ENCODE data around the gene CHD9NB.

CHD9NB gene

DNA sequence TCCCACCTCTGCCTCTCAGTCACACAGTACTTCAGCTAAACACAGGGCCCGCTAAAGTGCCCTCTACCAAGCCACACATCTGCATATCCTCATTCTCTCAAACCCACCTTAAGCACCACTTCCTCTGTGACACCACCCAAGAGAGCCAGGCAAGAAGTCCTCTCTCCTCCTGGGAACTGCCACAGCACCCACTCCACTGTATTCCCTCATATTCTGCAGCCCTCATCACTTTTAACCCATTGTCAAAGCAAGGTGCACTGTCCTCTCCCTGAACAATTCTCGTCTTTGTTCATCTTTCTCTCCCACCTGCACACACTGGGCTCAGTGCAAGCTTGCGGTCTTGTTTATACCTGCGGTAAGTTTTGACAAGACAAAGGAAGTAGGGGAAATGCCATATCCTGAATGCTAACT, 15.7 kb upstream of the CHD9NB start:
- no peak for ATAC-seq
- TF ChIP-seq ZC3H10 (CRISPR knock-in tag; IDR thresholded peaks at IDR 0.05) = no peak
- no peak for TF ChIP-seq TCF4 (CRISPR knock-in tag; IDR thresholded peaks at IDR 0.05; ENCODE audit: borderline replicate concordance)
- TF ChIP-seq ARNTL (CRISPR knock-in tag; IDR thresholded peaks at IDR 0.05; ENCODE audit: borderline replicate concordance, low read depth) = no peak
- TF ChIP-seq, protein P1, sequence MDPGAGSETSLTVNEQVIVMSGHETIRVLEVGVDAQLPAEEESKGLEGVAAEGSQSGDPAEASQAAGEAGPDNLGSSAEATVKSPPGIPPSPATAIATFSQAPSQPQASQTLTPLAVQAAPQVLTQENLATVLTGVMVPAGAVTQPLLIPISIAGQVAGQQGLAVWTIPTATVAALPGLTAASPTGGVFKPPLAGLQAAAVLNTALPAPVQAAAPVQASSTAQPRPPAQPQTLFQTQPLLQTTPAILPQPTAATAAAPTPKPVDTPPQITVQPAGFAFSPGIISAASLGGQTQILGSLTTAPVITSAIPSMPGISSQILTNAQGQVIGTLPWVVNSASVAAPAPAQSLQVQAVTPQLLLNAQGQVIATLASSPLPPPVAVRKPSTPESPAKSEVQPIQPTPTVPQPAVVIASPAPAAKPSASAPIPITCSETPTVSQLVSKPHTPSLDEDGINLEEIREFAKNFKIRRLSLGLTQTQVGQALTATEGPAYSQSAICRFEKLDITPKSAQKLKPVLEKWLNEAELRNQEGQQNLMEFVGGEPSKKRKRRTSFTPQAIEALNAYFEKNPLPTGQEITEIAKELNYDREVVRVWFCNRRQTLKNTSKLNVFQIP (CRISPR knock-in tag; IDR thresholded peaks at IDR 0.05; ENCODE audit: borderline replicate concordance, low read depth) = no peak
- no peak for TF ChIP-seq PPARA (CRISPR knock-in tag; IDR thresholded peaks at IDR 0.05; ENCODE audit: borderline replicate concordance)
- TF ChIP-seq, protein P2, sequence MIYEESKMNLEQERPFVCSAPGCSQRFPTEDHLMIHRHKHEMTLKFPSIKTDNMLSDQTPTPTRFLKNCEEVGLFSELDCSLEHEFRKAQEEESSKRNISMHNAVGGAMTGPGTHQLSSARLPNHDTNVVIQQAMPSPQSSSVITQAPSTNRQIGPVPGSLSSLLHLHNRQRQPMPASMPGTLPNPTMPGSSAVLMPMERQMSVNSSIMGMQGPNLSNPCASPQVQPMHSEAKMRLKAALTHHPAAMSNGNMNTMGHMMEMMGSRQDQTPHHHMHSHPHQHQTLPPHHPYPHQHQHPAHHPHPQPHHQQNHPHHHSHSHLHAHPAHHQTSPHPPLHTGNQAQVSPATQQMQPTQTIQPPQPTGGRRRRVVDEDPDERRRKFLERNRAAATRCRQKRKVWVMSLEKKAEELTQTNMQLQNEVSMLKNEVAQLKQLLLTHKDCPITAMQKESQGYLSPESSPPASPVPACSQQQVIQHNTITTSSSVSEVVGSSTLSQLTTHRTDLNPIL (CRISPR knock-in tag; IDR thresholded peaks at IDR 0.05; ENCODE audit: low read depth) = no peak
- no peak for TF ChIP-seq RARB (CRISPR knock-in tag; IDR thresholded peaks at IDR 0.05)
- no peak for TF ChIP-seq GLIS3 (CRISPR knock-in tag; IDR thresholded peaks at IDR 0.05)
- TF ChIP-seq ZFP30 (CRISPR knock-in tag; IDR thresholded peaks at IDR 0.05) = no peak
- TF ChIP-seq, protein P3, sequence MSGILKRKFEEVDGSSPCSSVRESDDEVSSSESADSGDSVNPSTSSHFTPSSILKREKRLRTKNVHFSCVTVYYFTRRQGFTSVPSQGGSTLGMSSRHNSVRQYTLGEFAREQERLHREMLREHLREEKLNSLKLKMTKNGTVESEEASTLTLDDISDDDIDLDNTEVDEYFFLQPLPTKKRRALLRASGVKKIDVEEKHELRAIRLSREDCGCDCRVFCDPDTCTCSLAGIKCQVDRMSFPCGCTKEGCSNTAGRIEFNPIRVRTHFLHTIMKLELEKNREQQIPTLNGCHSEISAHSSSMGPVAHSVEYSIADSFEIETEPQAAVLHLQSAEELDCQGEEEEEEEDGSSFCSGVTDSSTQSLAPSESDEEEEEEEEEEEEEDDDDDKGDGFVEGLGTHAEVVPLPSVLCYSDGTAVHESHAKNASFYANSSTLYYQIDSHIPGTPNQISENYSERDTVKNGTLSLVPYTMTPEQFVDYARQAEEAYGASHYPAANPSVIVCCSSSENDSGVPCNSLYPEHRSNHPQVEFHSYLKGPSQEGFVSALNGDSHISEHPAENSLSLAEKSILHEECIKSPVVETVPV (CRISPR knock-in tag; IDR thresholded peaks at IDR 0.05) = no peak
- TF ChIP-seq BACH2 (CRISPR knock-in tag; IDR thresholded peaks at IDR 0.05; ENCODE audit: borderline replicate concordance) = no peak
- TF ChIP-seq TOX (CRISPR knock-in tag; IDR thresholded peaks at IDR 0.05; ENCODE audit: borderline replicate concordance) = no peak
- no peak for TF ChIP-seq SNAI2 (CRISPR knock-in tag; IDR thresholded peaks at IDR 0.05)
- TF ChIP-seq ZNF565 (CRISPR knock-in tag; conservative IDR thresholded peaks at IDR 0.05; ENCODE audit: low read depth) = no peak
- no peak for TF ChIP-seq ZNF70 (CRISPR knock-in tag; IDR thresholded peaks at IDR 0.05)
- TF ChIP-seq, protein P4, sequence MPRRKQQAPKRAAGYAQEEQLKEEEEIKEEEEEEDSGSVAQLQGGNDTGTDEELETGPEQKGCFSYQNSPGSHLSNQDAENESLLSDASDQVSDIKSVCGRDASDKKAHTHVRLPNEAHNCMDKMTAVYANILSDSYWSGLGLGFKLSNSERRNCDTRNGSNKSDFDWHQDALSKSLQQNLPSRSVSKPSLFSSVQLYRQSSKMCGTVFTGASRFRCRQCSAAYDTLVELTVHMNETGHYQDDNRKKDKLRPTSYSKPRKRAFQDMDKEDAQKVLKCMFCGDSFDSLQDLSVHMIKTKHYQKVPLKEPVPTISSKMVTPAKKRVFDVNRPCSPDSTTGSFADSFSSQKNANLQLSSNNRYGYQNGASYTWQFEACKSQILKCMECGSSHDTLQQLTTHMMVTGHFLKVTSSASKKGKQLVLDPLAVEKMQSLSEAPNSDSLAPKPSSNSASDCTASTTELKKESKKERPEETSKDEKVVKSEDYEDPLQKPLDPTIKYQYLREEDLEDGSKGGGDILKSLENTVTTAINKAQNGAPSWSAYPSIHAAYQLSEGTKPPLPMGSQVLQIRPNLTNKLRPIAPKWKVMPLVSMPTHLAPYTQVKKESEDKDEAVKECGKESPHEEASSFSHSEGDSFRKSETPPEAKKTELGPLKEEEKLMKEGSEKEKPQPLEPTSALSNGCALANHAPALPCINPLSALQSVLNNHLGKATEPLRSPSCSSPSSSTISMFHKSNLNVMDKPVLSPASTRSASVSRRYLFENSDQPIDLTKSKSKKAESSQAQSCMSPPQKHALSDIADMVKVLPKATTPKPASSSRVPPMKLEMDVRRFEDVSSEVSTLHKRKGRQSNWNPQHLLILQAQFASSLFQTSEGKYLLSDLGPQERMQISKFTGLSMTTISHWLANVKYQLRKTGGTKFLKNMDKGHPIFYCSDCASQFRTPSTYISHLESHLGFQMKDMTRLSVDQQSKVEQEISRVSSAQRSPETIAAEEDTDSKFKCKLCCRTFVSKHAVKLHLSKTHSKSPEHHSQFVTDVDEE (CRISPR knock-in tag; IDR thresholded peaks at IDR 0.05) = no peak
- TF ChIP-seq ZNF8 (CRISPR knock-in tag; IDR thresholded peaks at IDR 0.05) = no peak
- no peak for TF ChIP-seq ISL1 (CRISPR knock-in tag; IDR thresholded peaks at IDR 0.05)

DNA sequence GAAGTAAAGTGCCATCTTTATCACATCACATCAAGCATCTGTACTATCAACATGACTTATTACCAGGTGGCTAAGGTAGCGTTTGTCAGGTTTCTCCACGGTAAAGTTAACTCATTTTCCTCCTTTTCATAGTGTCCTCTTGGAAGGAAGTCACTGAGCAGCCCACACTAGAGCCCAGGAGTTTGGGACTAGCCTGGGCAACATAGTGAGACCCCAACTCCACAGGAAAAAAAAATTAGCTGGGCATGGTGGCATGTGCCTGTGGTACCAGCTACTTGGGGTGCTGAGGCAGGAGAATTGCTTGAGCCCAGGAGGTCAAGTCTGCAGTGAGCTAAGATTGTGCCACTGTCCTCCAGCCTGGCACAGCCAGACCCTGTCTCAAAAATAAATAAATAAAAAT, 15.0 kb upstream of the CHD9NB start:
- ATAC-seq = no peak
- TF ChIP-seq, protein P1 (CRISPR knock-in tag; IDR thresholded peaks at IDR 0.05; ENCODE audit: borderline replicate concordance, low read depth) = no peak
- no peak for TF ChIP-seq PPARA (CRISPR knock-in tag; IDR thresholded peaks at IDR 0.05; ENCODE audit: borderline replicate concordance)
- TF ChIP-seq ISL1 (CRISPR knock-in tag; IDR thresholded peaks at IDR 0.05) = no peak
- TF ChIP-seq TCF4 (CRISPR knock-in tag; IDR thresholded peaks at IDR 0.05; ENCODE audit: borderline replicate concordance) = no peak
- no peak for TF ChIP-seq TOX (CRISPR knock-in tag; IDR thresholded peaks at IDR 0.05; ENCODE audit: borderline replicate concordance)
- TF ChIP-seq RARB (CRISPR knock-in tag; IDR thresholded peaks at IDR 0.05) = no peak
- TF ChIP-seq OSR1 (CRISPR knock-in tag; IDR thresholded peaks at IDR 0.05) = no peak
- TF ChIP-seq, protein P3 (CRISPR knock-in tag; IDR thresholded peaks at IDR 0.05) = no peak
- TF ChIP-seq ZC3H10 (CRISPR knock-in tag; IDR thresholded peaks at IDR 0.05) = no peak
- TF ChIP-seq BACH2 (CRISPR knock-in tag; IDR thresholded peaks at IDR 0.05; ENCODE audit: borderline replicate concordance) = no peak
- TF ChIP-seq, protein P5, sequence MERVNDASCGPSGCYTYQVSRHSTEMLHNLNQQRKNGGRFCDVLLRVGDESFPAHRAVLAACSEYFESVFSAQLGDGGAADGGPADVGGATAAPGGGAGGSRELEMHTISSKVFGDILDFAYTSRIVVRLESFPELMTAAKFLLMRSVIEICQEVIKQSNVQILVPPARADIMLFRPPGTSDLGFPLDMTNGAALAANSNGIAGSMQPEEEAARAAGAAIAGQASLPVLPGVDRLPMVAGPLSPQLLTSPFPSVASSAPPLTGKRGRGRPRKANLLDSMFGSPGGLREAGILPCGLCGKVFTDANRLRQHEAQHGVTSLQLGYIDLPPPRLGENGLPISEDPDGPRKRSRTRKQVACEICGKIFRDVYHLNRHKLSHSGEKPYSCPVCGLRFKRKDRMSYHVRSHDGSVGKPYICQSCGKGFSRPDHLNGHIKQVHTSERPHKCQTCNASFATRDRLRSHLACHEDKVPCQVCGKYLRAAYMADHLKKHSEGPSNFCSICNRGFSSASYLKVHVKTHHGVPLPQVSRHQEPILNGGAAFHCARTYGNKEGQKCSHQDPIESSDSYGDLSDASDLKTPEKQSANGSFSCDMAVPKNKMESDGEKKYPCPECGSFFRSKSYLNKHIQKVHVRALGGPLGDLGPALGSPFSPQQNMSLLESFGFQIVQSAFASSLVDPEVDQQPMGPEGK (CRISPR knock-in tag; IDR thresholded peaks at IDR 0.05; ENCODE audit: borderline replicate concordance) = no peak
- TF ChIP-seq ZNF565 (CRISPR knock-in tag; conservative IDR thresholded peaks at IDR 0.05; ENCODE audit: low read depth) = no peak
- TF ChIP-seq CSDC2 (CRISPR knock-in tag; IDR thresholded peaks at IDR 0.05) = no peak
- TF ChIP-seq ZFP30 (CRISPR knock-in tag; IDR thresholded peaks at IDR 0.05) = no peak
- no peak for TF ChIP-seq SNAI2 (CRISPR knock-in tag; IDR thresholded peaks at IDR 0.05)
- TF ChIP-seq ZNF8 (CRISPR knock-in tag; IDR thresholded peaks at IDR 0.05) = no peak
- TF ChIP-seq, protein P4 (CRISPR knock-in tag; IDR thresholded peaks at IDR 0.05) = no peak

All from SK-N-SH treated with all-trans-retinoic acid at 6 μM for 48 hours (cell line).